A172 (cell line): ENCODE data around the gene PIPOX. TPM values are rescaled to one million over a fixed set of nuclear protein-coding genes. Genes with fewer than 3 reads are reported as not detected.
"Not testable (repeated sequence)": the region's sequence is repeated elsewhere in the genome, so short reads cannot be mapped to it uniquely, and the experiment has no call there.

Source experiments
- DNase-seq: peaks from one replicate; pipeline ENCODE4 v3.0.0-alpha.2; 2015; ENCODE audit warnings: low spot score
- total RNA-seq: library from RNA; depleted of rRNA; stranded (reverse); fragments of >200 nt; shearing (Covaris generic); gene quantifications from 2 replicates; pipeline ENCODE4 v1.2.3, GENCODE V29; 2014

The PIPOX gene
- total RNA-seq, 1 experiment from 2014 or later: 1.7 TPM

DNA sequence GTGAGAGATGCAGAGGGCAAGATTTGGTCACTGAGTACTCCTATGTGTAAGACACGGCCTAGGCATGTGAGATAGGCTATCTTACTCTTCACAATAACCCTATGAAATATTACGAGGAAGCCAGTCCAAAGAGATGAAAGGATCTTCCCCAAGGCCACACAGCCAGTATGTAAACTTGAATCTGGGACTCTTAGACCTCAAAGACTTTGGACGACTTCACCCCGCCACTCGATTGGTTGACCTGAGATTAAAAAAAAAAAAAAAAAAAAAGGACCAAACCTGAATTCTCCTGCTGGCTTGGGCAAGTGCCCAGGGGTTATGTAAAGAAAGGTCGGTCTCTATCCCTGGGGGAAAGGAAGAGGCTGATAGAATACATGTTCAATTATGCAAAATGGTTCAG is 33.1 kb downstream of the PIPOX start:
- DNase-seq: no peak

DNA sequence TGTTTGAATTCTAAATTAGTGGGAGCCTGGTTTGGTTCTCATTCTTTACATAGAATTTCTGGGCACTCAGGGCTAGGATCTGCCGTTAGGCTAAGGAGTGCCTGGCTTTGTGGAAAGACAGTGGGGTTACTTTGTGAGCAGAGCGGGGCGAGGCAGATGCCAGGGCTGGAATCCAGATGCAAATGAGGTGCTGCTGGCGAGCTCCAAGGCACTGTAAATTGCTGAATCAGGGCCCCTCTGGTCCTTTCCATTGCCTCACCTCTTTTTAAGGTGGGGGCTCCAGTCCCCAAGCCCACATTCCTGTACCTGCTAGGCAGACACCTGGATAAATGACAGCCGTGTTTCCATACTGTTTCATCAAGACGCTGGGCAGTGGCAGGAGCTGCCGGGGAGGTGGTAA is 33.8 kb downstream of the PIPOX start:
- DNase-seq: no peak

DNA sequence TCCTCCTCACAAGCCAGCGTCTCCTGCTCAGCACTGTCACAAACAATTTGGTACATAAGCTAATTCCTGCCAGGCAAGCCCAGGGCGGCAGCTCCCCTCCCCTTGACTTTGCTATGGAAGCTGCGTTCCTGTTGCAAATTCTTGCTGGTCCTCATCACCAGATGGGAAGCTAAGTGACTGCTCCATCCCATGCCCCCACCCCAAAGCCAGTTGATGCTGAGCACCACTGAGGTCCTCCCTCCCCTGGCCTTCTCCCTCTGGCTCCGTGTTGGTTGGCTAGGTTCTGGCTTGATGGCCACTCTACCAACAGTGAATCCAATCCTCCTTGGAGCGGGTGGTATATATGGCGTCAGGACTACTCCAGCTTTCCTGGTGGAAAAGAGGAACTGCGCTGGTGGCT is 34.4 kb downstream of the PIPOX start:
- no peak for DNase-seq

GRCh38 chr17:29078183-29079045 is 35.5 kb downstream of the PIPOX start:
- DNase-seq: peak; percentile 70

GRCh38 chr17:29079433-29079832 is 36.5 kb downstream of the PIPOX start:
- DNase-seq: no peak

GRCh38 chr17:29079887-29080286 is 36.9 kb downstream of the PIPOX start:
- no peak for DNase-seq

DNA sequence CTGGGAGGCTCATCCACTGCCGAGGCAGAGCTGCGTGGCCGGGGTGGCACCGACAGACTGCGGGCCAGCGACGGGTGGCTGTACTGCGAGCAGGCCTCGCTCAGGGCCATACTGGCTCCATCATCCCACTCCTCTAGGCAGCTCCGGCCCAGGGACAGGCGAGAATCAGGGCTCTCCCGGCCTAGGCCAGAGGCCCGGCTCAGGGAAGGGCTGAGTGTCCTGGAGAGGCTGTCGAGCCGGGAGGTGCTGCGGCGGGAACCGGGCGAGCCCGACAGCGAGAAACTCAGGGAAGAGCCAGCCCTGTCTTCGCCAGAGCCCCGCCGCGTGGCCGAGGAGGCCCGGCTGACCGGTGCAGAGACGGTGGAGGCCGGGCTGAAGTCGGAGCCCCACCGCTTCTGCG is 37.4 kb downstream of the PIPOX start:
- no peak for DNase-seq

DNA sequence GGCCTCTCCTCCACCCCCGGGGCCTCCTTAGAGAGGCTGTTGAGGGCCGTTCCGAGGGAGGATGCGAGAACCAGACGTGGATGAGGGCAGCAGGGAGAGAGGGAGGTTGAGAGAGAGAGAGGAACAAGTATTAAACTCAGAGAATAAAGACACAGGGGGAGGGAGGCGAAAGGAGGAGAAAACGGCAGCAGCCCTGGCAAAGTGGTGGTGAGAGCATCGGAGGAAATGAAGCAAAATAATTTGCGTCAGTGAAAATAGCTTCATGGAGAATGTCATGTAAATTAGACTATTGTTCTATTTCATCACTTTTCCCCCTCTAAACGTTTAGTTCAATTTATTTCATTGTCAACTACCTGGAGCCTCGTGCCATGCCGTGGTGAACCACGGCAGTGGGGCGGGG is 38.0 kb downstream of the PIPOX start:
- DNase-seq: no peak

GRCh38 chr17:29084541-29085146 is 41.7 kb downstream of the PIPOX start:
- peak; percentile 59 for DNase-seq

GRCh38 chr17:29085223-29085622 is 42.3 kb downstream of the PIPOX start:
- DNase-seq: no peak

DNA sequence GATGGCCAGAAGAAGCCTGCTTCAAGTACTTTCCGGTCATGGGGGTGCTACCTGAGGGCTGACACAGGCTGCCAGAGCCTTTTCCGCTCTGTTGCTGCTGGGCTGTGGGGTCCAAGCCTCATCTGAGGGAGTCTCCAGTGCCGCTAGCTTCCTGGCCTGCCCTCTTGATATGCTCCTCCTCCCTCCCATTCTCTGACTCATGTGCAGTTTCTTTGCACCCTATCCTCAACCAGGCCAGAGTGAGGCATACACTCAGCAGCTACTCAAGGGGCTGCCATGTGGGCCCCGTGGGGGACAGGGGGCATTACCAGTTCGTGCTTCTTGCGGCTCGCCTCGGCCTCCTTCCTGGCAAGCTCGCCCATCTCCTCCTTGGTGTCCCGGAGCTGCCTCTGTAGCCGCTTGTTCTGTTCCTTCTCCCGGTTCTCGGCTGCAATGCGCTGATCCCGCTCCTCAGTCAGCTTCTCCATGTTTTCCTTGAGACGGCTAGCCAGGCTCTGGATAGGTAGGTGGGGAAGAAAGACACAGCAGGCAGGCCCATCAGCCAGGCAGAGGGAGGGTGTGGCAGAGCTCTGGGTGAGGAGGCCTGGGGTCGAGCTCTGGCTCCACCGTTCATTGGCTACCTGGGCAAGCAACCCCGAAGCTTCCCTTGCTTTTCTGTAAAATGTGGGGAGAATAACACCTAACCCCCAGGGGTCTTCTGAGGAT is 43.8 kb downstream of the PIPOX start:
- DNase-seq: no peak

DNA sequence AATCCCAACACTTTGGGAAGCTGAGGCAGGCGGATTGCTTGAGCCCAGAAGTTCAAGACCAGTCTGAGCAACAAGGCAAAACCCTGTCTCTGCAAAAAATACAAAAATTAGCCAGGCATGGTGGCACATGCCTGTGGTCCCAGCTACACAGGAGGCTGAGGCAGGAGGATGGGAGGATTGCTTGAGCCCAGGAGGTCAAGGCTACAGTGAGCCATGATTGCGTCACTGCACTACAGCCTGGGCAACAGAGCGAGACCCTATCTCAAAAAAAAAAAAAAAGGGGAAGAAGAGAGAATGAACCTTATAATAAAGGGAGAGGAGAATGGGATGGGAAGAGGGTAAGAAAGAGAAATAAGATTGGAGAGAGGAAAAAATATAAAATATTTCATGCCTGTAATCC is 45.8 kb downstream of the PIPOX start:
- not testable (repeated sequence) for DNase-seq

DNA sequence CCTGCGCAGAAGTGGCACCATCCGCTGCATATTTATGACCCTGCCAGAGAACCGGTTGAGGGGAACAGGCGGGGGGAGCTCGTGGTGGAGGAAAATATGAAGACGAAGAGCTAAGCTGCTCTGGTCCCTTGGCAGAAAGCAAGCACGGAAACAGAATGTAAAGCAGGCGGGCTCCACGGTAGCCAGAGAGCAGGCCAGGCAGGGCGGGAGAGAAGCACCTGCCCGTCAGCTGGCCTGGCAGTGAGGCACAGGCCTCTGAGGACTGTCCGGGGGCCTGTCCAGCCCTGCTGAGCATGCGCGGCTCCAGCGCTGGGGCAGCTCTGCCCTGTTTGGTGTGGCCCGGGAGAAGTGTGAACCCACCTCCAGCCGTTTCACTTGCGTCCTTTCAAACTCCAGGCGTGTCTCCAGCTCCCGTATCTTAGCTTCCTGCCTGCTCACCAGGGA is 46.7 kb downstream of the PIPOX start:
- DNase-seq: no peak

- DNase-seq: no peak
Observed at GRCh38 chr17:29090108-29090507, 47.2 kb downstream of the PIPOX start.

DNA sequence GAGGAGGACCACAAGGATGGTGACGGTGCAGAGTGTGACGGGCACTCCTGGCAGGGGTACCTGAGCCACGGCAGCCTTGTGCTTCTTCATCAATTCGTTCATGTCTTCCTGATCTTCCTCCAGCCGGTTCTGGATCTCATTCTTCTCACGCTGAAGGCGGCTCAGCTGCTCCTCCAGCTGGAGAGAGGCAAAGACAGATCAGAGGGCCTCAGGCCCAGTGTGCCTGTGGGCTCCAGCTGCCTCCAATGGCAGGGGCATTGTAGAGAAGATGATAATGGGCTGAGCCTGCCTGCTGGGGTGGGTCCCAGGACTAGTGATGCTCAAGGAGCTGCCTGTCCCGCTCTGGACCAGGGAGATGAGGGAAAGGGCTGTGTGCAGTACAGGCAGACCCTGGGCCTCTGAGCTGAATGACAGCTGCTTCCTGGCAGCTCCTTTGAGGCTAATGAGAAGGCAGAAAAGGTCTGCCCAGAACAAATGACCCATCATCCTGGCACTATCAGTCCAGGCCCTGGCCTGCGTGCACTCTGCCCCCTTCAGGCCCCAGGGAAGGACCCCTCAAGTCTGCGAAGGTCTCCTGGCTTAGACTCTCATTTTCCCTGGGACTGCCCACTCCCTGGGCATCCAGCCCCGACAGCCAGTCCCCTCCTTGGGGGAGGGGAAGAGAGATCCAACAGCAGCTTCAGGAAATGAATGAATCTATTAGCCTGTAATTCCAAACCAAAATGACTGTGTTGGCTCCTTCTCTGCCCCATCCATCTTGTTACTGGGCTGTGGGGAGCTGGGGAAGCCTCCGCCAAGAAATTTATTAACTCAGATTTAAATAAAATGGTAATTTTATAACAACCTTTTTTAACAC is 48.0 kb downstream of the PIPOX start:
- DNase-seq: no peak

- no peak for DNase-seq
Observed at GRCh38 chr17:29091606-29092289, 48.8 kb downstream of the PIPOX start.

GRCh38 chr17:29093090-29093871 is 50.3 kb downstream of the PIPOX start:
- DNase-seq: no peak

DNA sequence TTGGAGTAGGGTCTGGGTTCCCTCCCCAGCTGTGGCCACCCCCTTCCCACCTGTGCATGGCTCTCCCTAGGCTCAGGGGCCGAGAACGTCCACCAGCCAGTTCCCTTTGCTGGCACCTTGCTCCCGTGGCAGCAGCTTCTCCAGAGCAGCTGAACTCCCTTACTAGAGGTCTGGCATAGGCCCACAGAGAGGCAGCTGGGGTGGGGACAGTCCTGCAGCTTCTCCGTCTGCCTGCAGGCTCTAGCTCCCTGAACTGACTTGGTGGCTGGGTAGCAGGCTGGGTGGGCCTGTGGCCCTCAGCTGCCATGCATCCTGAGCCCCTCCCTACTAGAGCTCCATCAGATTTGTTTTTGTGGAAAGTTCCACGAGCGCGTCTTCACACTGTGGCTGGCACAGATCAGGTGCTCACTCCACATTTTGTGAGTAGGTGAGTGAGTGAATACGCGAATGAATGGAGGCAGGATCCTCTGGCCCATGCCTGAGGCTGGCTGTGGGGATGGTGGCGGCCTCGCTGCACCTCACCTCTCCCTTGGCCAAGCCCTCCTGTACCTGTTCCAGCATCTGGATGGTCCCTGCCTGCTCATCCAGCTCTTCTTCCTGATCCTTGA is 51.3 kb downstream of the PIPOX start:
- no peak for DNase-seq

GRCh38 chr17:29095439-29095838 is 52.5 kb downstream of the PIPOX start:
- DNase-seq: no peak

DNA sequence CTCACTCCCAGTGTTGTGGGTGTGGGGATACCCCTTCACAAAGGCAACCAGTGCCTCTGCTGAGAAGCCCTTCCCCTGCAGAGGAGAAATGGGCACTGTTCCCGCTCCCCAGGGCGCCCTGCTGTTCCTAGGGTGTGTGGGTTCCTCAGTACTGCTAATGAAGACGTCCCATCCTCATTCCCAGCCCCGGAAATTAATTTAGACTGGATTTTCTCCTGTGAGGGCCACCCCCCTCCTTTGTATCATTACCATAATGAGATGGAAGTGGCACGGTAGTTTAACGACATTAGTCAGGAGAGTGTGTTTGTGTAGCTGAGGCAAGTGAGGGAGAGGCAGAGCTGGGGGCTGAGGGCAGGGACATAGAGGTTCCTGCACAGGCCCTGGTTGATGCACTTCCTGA is 53.2 kb downstream of the PIPOX start:
- DNase-seq: no peak
